Astrocyte of the spinal cord (primary cell): ENCODE measurements around the gene MAPK8IP1.

ENCODE experiments used
- DNase-seq: peaks from one replicate; pipeline ENCODE4 v3.0.0; 2011; ENCODE audit warnings: low read depth, low spot score
- H3K4me3 ChIP-seq: 2 replicates; pipeline ENCODE4 v1.5.1; 2011; ENCODE audit warnings: low read depth, mild to moderate bottlenecking, low read length, moderate library complexity
- in situ Hi-C: cut with HindIII; loops from 2 replicates; pipeline ENCODE4 v1.10.0; 2017; ENCODE audit warnings: low sequenced_read_pairs
- TF ChIP-seq, protein P1 (sequence below): IDR thresholded peaks from 2 replicates; pipeline ENCODE4 v1.5.1; 2012; ENCODE audit warnings: low read depth, mild to moderate bottlenecking, low read length, inconsistent platforms

The MAPK8IP1 gene

GRCh38 chr11:45859661-45860140, 25.8 kb upstream of the MAPK8IP1 start:
- in situ Hi-C loops = no loop called here
- TF ChIP-seq, protein P1, sequence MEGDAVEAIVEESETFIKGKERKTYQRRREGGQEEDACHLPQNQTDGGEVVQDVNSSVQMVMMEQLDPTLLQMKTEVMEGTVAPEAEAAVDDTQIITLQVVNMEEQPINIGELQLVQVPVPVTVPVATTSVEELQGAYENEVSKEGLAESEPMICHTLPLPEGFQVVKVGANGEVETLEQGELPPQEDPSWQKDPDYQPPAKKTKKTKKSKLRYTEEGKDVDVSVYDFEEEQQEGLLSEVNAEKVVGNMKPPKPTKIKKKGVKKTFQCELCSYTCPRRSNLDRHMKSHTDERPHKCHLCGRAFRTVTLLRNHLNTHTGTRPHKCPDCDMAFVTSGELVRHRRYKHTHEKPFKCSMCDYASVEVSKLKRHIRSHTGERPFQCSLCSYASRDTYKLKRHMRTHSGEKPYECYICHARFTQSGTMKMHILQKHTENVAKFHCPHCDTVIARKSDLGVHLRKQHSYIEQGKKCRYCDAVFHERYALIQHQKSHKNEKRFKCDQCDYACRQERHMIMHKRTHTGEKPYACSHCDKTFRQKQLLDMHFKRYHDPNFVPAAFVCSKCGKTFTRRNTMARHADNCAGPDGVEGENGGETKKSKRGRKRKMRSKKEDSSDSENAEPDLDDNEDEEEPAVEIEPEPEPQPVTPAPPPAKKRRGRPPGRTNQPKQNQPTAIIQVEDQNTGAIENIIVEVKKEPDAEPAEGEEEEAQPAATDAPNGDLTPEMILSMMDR = no peak
- peak; percentile 96 for DNase-seq
- H3K4me3 ChIP-seq = no peak overlapping the region

- in situ Hi-C loops = no loop called here
- DNase-seq = no peak
- TF ChIP-seq, protein P1 = no peak
- H3K4me3 ChIP-seq = no peak overlapping the region
These were observed 25.1 kb upstream of the MAPK8IP1 start for GRCh38 chr11:45860348-45860747.

DNA sequence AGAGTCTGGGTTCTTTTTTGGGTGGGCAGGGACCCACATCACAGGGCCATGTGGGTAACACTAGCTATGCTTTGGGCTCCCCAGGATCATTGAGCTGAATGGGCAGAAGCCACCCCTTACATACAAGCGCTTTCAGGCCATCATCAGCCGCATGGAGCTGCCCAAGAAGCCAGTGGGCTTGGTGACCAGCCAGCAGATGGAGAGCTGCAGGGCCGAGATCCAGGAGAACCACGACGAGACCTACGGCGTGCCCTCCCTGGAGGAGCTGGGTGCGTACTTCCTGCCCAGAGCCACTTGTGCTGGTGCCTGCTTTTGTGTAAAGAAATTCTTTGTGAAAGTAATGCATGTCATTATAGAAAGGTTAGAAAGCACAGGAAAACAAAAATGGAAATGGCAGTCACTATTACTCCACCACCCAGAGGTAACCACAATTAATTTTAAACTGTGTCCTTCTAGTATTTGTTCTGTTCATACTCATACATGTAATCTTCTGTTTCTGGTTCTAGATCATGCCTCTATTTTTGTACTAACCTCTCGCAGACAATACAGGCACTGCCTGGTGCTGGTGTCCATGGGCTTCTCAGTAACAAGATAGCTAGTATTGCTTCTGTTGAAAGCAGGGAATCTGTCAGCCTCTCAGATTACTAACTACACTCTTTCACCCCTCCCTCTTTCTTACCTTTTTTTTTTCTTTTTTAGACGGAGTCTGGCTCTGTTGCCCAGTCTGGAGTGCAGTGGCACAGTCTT, 24.5 kb upstream of the MAPK8IP1 start:
- no peak for DNase-seq
- in situ Hi-C loops = no loop called here
- TF ChIP-seq, protein P1 = no peak
- no peak overlapping the region for H3K4me3 ChIP-seq

- in situ Hi-C loops = no loop called here
These were observed 21.4 kb upstream of the MAPK8IP1 start for GRCh38 chr11:45864041-45864440.

DNA sequence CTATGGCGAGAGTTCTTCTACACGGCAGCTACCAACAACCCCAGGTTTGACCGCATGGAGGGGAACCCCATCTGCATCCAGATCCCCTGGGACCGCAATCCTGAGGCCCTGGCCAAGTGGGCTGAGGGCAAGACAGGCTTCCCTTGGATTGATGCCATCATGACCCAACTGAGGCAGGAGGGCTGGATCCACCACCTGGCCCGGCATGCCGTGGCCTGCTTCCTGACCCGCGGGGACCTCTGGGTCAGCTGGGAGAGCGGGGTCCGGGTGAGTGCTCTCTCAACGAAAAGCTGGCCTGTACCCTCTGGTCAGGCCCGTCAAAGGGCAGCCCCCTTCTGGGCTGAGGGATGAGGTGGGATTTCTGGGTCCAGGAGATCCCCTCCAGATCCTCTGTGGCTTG, 15.9 kb upstream of the MAPK8IP1 start:
- DNase-seq = no peak
- in situ Hi-C loops = no loop called here
- TF ChIP-seq, protein P1 = no peak
- H3K4me3 ChIP-seq = no peak overlapping the region

More at GRCh38 chr11:45864041-45864440, 21.4 kb upstream of the MAPK8IP1 start:
- DNase-seq = no peak
- H3K4me3 ChIP-seq = no peak overlapping the region
- TF ChIP-seq, protein P1 = no peak

DNA sequence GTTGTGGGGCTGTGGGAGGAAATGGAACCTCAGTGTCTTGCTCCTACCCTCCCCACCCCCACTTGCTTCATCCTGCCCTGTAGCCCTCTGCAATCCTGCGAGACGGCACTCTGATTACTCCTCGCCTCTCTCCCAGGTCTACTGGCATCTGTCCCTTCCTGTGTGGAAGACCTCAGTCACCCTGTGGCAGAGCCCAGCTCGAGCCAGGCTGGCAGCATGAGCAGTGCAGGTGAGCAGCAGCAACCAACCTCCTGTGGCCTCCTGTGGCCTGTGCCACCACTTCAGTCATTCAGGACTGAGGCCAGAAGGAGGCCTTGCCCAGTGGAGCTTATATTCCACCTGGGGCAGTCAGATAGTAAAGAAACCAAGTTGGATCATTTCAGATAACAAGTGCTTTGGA, 14.7 kb upstream of the MAPK8IP1 start:
- in situ Hi-C loops = no loop called here
- TF ChIP-seq, protein P1 = no peak
- DNase-seq = no peak
- no peak overlapping the region for H3K4me3 ChIP-seq
